Adipocyte (in vitro differentiated cells): ENCODE data around the gene PTPN11.
A peak's percentile ranks its signal among the peaks of the same experiment; 100 is the strongest.
"Not testable (repeated sequence)": the region's sequence is repeated elsewhere in the genome, so short reads cannot be mapped to it uniquely, and the experiment has no call there.

Source experiments
- DNase-seq: peaks from one replicate; pipeline ENCODE4 v3.0.0-alpha.2; 2015; ENCODE audit warnings: low read depth
- H3K27me3 ChIP-seq: replicated peaks from 2 replicates; pipeline ENCODE4 v1.7.0; 2013; ENCODE audit warnings: mild to moderate bottlenecking, low read length, moderate library complexity; ENCODE audit not compliant: control insufficient read depth, insufficient read depth
- H3K36me3 ChIP-seq: 2 replicates; pipeline ENCODE4 v1.7.0; 2013; ENCODE audit warnings: low read length, mild to moderate bottlenecking, moderate library complexity; ENCODE audit not compliant: control insufficient read depth, insufficient read depth, severe bottlenecking
- H3K4me1 ChIP-seq: 2 replicates; pipeline ENCODE4 v1.7.0; 2013; ENCODE audit warnings: mild to moderate bottlenecking, low read length, moderate library complexity; ENCODE audit not compliant: control insufficient read depth, insufficient read depth
- H3K4me3 ChIP-seq: 2 replicates; pipeline ENCODE4 v1.7.0; 2013; ENCODE audit warnings: mild to moderate bottlenecking, low read length, moderate library complexity
- H3K9ac ChIP-seq: 2 replicates; pipeline ENCODE4 v1.7.0; 2013; ENCODE audit warnings: mild to moderate bottlenecking, low read length, moderate library complexity
- H3K9me3 ChIP-seq: 2 replicates; pipeline ENCODE4 v1.7.0; 2013; ENCODE audit warnings: mild to moderate bottlenecking, low read length, moderate library complexity; ENCODE audit not compliant: control insufficient read depth

PTPN11 gene

GRCh38 chr12:112518365-112518735, 99.6 kb downstream of the PTPN11 start:
- peaks cover 3% of the 10 kb centered on the region for H3K4me1 ChIP-seq
- no peaks in the 10 kb centered on the region for H3K9me3 ChIP-seq
- H3K9ac ChIP-seq = no peak overlapping the region
- DNase-seq = no peak
- H3K27me3 ChIP-seq = peaks cover 8% of the 10 kb centered on the region
- H3K4me3 ChIP-seq = no peak overlapping the region
- H3K36me3 ChIP-seq = no peaks in the 10 kb centered on the region

- not testable (repeated sequence) for DNase-seq, H3K4me1 ChIP-seq, H3K9me3 ChIP-seq, H3K36me3 ChIP-seq, H3K9ac ChIP-seq, H3K4me3 ChIP-seq, H3K27me3 ChIP-seq
Observed at GRCh38 chr12:112519841-112520340, 101.1 kb downstream of the PTPN11 start.

GRCh38 chr12:112523856-112524255, 105.1 kb downstream of the PTPN11 start:
- Histone ChIP-seq H3K9me3 (no peaks in the 10 kb centered on the region), H3K36me3 (no peaks in the 10 kb centered on the region), H3K27me3 (peaks cover 8% of the 10 kb centered on the region), H3K9ac (no peak overlapping the region), H3K4me3 (no peak overlapping the region), H3K4me1 (no peaks in the 10 kb centered on the region)
- DNase-seq = no peak

GRCh38 chr12:112524269-112524668, 105.5 kb downstream of the PTPN11 start:
- Histone ChIP-seq H3K36me3 (no peaks in the 10 kb centered on the region), H3K9me3 (no peaks in the 10 kb centered on the region), H3K27me3 (peaks cover 8% of the 10 kb centered on the region), H3K4me1 (no peaks in the 10 kb centered on the region), H3K4me3 (no peak overlapping the region), H3K9ac (no peak overlapping the region)
- no peak for DNase-seq

GRCh38 chr12:112524676-112525425, 106.1 kb downstream of the PTPN11 start:
- peak; percentile 17 for DNase-seq
- no peaks in the 10 kb centered on the region for H3K36me3 ChIP-seq
- no peak overlapping the region for H3K4me3 ChIP-seq
- peaks cover 8% of the 10 kb centered on the region for H3K27me3 ChIP-seq
- no peaks in the 10 kb centered on the region for H3K4me1 ChIP-seq
- no peaks in the 10 kb centered on the region for H3K9me3 ChIP-seq
- no peak overlapping the region for H3K9ac ChIP-seq

GRCh38 chr12:112525426-112525809, 106.7 kb downstream of the PTPN11 start:
- Histone ChIP-seq H3K4me1 (no peaks in the 10 kb centered on the region), H3K27me3 (peaks cover 8% of the 10 kb centered on the region), H3K36me3 (no peaks in the 10 kb centered on the region), H3K4me3 (no peak overlapping the region), H3K9me3 (no peaks in the 10 kb centered on the region), H3K9ac (no peak overlapping the region)
- no peak for DNase-seq

GRCh38 chr12:112527082-112527481, 108.3 kb downstream of the PTPN11 start:
- H3K4me1 ChIP-seq = no peaks in the 10 kb centered on the region
- H3K4me3 ChIP-seq = no peak overlapping the region
- peaks cover 14% of the 10 kb centered on the region for H3K27me3 ChIP-seq
- H3K36me3 ChIP-seq = no peaks in the 10 kb centered on the region
- DNase-seq = no peak
- H3K9me3 ChIP-seq = no peaks in the 10 kb centered on the region
- no peak overlapping the region for H3K9ac ChIP-seq

GRCh38 chr12:112527501-112527900, 108.8 kb downstream of the PTPN11 start:
- H3K4me1 ChIP-seq = no peaks in the 10 kb centered on the region
- DNase-seq = no peak
- no peak overlapping the region for H3K4me3 ChIP-seq
- H3K9ac ChIP-seq = no peak overlapping the region
- H3K36me3 ChIP-seq = no peaks in the 10 kb centered on the region
- H3K9me3 ChIP-seq = no peaks in the 10 kb centered on the region
- H3K27me3 ChIP-seq = peaks cover 14% of the 10 kb centered on the region

GRCh38 chr12:112528521-112528920, 109.8 kb downstream of the PTPN11 start:
- Histone ChIP-seq H3K9me3 (no peaks in the 10 kb centered on the region), H3K36me3 (no peaks in the 10 kb centered on the region), H3K4me3 (no peak overlapping the region), H3K4me1 (no peaks in the 10 kb centered on the region), H3K9ac (no peak overlapping the region), H3K27me3 (peaks cover 14% of the 10 kb centered on the region)
- no peak for DNase-seq

- H3K4me1 ChIP-seq = no peaks in the 10 kb centered on the region
- DNase-seq = no peak
- H3K9me3 ChIP-seq = no peaks in the 10 kb centered on the region
- no peak overlapping the region for H3K9ac ChIP-seq
- H3K4me3 ChIP-seq = no peak overlapping the region
- peaks cover 20% of the 10 kb centered on the region for H3K27me3 ChIP-seq
- H3K36me3 ChIP-seq = no peaks in the 10 kb centered on the region
Observed at GRCh38 chr12:112530941-112531340, 112.2 kb downstream of the PTPN11 start.

GRCh38 chr12:112532106-112532505, 113.4 kb downstream of the PTPN11 start:
- Histone ChIP-seq H3K27me3 (peaks cover 14% of the 10 kb centered on the region), H3K9me3 (no peaks in the 10 kb centered on the region), H3K9ac (no peak overlapping the region), H3K4me1 (no peaks in the 10 kb centered on the region), H3K4me3 (no peak overlapping the region), H3K36me3 (no peaks in the 10 kb centered on the region)
- no peak for DNase-seq

- H3K4me1 ChIP-seq = peaks cover 3% of the 10 kb centered on the region
- H3K36me3 ChIP-seq = no peaks in the 10 kb centered on the region
- H3K4me3 ChIP-seq = no peak overlapping the region
- no peak for DNase-seq
- no peaks in the 10 kb centered on the region for H3K9me3 ChIP-seq
- peaks cover 14% of the 10 kb centered on the region for H3K27me3 ChIP-seq
- no peak overlapping the region for H3K9ac ChIP-seq
Observed at GRCh38 chr12:112533528-112533927, 114.8 kb downstream of the PTPN11 start.
